ENCODE measurements around the gene CEP85L. TPM values are rescaled to one million over a fixed set of nuclear protein-coding genes. Genes with fewer than 3 reads are reported as not detected.
A peak's percentile ranks its signal among the peaks of the same experiment; 100 is the strongest.

Gene CEP85L
- total RNA-seq, 1 donor from 2014 or later, result 19.3 TPM

- peaks cover 4% of the 10 kb centered on the region for H3K36me3 Mint-ChIP-seq (ENCODE audit: low read depth, unreplicated experiment)
- H3K79me2 ChIP-seq (ENCODE audit: insufficient read depth, low read length), result peaks cover 46% of the 10 kb centered on the region
- no peak overlapping the region for H3K27ac ChIP-seq (ENCODE audit: low read depth, low read length)
Measured at GRCh38 chr6:118544105-118544504, 107.3 kb downstream of the CEP85L start.

GRCh38 chr6:118542184-118542952 is 109.0 kb downstream of the CEP85L start:
- DNase-seq (ENCODE audit: low read depth), result peak; percentile 99

More at GRCh38 chr6:118544105-118544504, 107.3 kb downstream of the CEP85L start:
- Histone ChIP-seq H3K4me1 (ENCODE audit: insufficient read depth, low read length) (peaks cover 12% of the 10 kb centered on the region), H3K27me3 (ENCODE audit: insufficient read depth, low read length) (no peaks in the 10 kb centered on the region), H3K9me3 (ENCODE audit: insufficient read depth, low read depth, low read length) (no peaks in the 10 kb centered on the region), H3K4me3 (ENCODE audit: insufficient read depth, low read depth, low read length) (no peak overlapping the region), H4K20me1 (ENCODE audit: insufficient read depth, low read length) (no peaks in the 10 kb centered on the region), H3K36me3 (ENCODE audit: insufficient read depth, low read length) (no peaks in the 10 kb centered on the region), H2AFZ (ENCODE audit: low read depth, low read length) (no peak overlapping the region), H3K9ac (ENCODE audit: low read length) (no peak overlapping the region), H3K4me2 (ENCODE audit: low read length) (peak overlapping the region; percentile 0)
- DNase-seq (ENCODE audit: low read depth), result peak; percentile 36
- Mint-ChIP-seq H3K9me3 (ENCODE audit: unreplicated experiment) (no peaks in the 10 kb centered on the region), H3K4me1 (ENCODE audit: low read depth, unreplicated experiment) (peaks cover 9% of the 10 kb centered on the region), H3K27me3 (ENCODE audit: low read depth, unreplicated experiment) (no peaks in the 10 kb centered on the region), H3K27ac (ENCODE audit: unreplicated experiment) (no peak overlapping the region), H3K4me3 (ENCODE audit: unreplicated experiment) (no peak overlapping the region)
- no peak for TF ChIP-seq CTCF (IDR thresholded peaks at IDR 0.05; ENCODE audit: insufficient read depth, low read depth, low read length)
- no peak for FAIRE-seq

More at GRCh38 chr6:118542184-118542952, 109.0 kb downstream of the CEP85L start:
- Histone ChIP-seq H3K4me3 (ENCODE audit: insufficient read depth, low read depth, low read length) (no peak overlapping the region), H3K4me2 (ENCODE audit: low read length) (peak overlapping the region; percentile 58), H3K36me3 (ENCODE audit: insufficient read depth, low read length) (no peaks in the 10 kb centered on the region), H4K20me1 (ENCODE audit: insufficient read depth, low read length) (no peaks in the 10 kb centered on the region), H3K4me1 (ENCODE audit: insufficient read depth, low read length) (peaks cover 12% of the 10 kb centered on the region), H3K9ac (ENCODE audit: low read length) (peak overlapping the region; percentile 22), H3K27ac (ENCODE audit: low read depth, low read length) (peak overlapping the region; percentile 78), H3K27me3 (ENCODE audit: insufficient read depth, low read length) (no peaks in the 10 kb centered on the region), H2AFZ (ENCODE audit: low read depth, low read length) (no peak overlapping the region), H3K79me2 (ENCODE audit: insufficient read depth, low read length) (peaks cover 46% of the 10 kb centered on the region), H3K9me3 (ENCODE audit: insufficient read depth, low read depth, low read length) (no peaks in the 10 kb centered on the region)
- H3K9me3 Mint-ChIP-seq (ENCODE audit: unreplicated experiment), result no peaks in the 10 kb centered on the region
- no peaks in the 10 kb centered on the region for H3K27me3 Mint-ChIP-seq (ENCODE audit: low read depth, unreplicated experiment)
- peak; percentile 73 for FAIRE-seq
- H3K27ac Mint-ChIP-seq (ENCODE audit: unreplicated experiment), result peak overlapping the region; percentile 88
- TF ChIP-seq CTCF (IDR thresholded peaks at IDR 0.05; ENCODE audit: insufficient read depth, low read depth, low read length), result no peak
- TF ChIP-seq EZH2 (IDR thresholded peaks at IDR 0.05; ENCODE audit: insufficient read depth, low read length), result no peak
- no peak overlapping the region for H3K4me3 Mint-ChIP-seq (ENCODE audit: unreplicated experiment)
- peaks cover 4% of the 10 kb centered on the region for H3K36me3 Mint-ChIP-seq (ENCODE audit: low read depth, unreplicated experiment)
- peaks cover 9% of the 10 kb centered on the region for H3K4me1 Mint-ChIP-seq (ENCODE audit: low read depth, unreplicated experiment)
